ENCODE measurements around the gene PODNL1.
A peak's percentile ranks its signal among the peaks of the same experiment; 100 is the strongest.

The PODNL1 gene

GRCh38 chr19:13917888-13918406 lies 20.3 kb downstream of the PODNL1 start:
- Histone ChIP-seq H3K4me2 (ENCODE audit: low read length) (no peak overlapping the region), H3K4me3 (ENCODE audit: low read length) (no peak overlapping the region), H3K27me3 (ENCODE audit: control insufficient read depth, insufficient read depth, low read length) (no peaks in the 10 kb centered on the region), H3K9me3 (replicated peaks; ENCODE audit: low read length) (no peaks in the 10 kb centered on the region), H3K4me1 (ENCODE audit: control insufficient read depth, insufficient read depth, low read length) (no peaks in the 10 kb centered on the region), H3K9ac (ENCODE audit: low read depth, low read length) (no peak overlapping the region), H3K36me3 (ENCODE audit: insufficient read depth, low read length) (peaks cover 33% of the 10 kb centered on the region)

GRCh38 chr19:13914777-13915176 lies 23.4 kb downstream of the PODNL1 start:
- no peaks in the 10 kb centered on the region for H3K27me3 ChIP-seq (ENCODE audit: control insufficient read depth, insufficient read depth, low read length)
- H3K36me3 ChIP-seq (ENCODE audit: insufficient read depth, low read length), result peaks cover 14% of the 10 kb centered on the region
- no peaks in the 10 kb centered on the region for H3K4me1 ChIP-seq (ENCODE audit: control insufficient read depth, insufficient read depth, low read length)
- H3K4me2 ChIP-seq (ENCODE audit: low read length), result no peak overlapping the region
- H3K9me3 ChIP-seq (replicated peaks; ENCODE audit: low read length), result no peaks in the 10 kb centered on the region
- no peak overlapping the region for H3K4me3 ChIP-seq (ENCODE audit: low read length)
- H3K9ac ChIP-seq (ENCODE audit: low read depth, low read length), result no peak overlapping the region

- Histone ChIP-seq H3K9ac (ENCODE audit: low read depth, low read length) (no peak overlapping the region), H3K4me3 (ENCODE audit: low read length) (no peak overlapping the region), H3K27me3 (ENCODE audit: control insufficient read depth, insufficient read depth, low read length) (no peaks in the 10 kb centered on the region), H3K4me1 (ENCODE audit: control insufficient read depth, insufficient read depth, low read length) (no peaks in the 10 kb centered on the region), H3K4me2 (ENCODE audit: low read length) (no peak overlapping the region), H3K9me3 (replicated peaks; ENCODE audit: low read length) (no peaks in the 10 kb centered on the region), H3K36me3 (ENCODE audit: insufficient read depth, low read length) (peaks cover 15% of the 10 kb centered on the region)
These were observed 24.9 kb downstream of the PODNL1 start for GRCh38 chr19:13913352-13913751.

- Histone ChIP-seq H3K4me3 (ENCODE audit: low read length) (no peak overlapping the region), H3K9ac (ENCODE audit: low read depth, low read length) (no peak overlapping the region), H3K4me1 (ENCODE audit: control insufficient read depth, insufficient read depth, low read length) (peaks cover 9% of the 10 kb centered on the region), H3K4me2 (ENCODE audit: low read length) (no peak overlapping the region), H3K27me3 (ENCODE audit: control insufficient read depth, insufficient read depth, low read length) (no peaks in the 10 kb centered on the region), H3K9me3 (replicated peaks; ENCODE audit: low read length) (no peaks in the 10 kb centered on the region), H3K36me3 (ENCODE audit: insufficient read depth, low read length) (peaks cover 13% of the 10 kb centered on the region)
These were observed 28.8 kb downstream of the PODNL1 start for GRCh38 chr19:13909430-13909829.

GRCh38 chr19:13908674-13909073 lies 29.5 kb downstream of the PODNL1 start:
- Histone ChIP-seq H3K9me3 (replicated peaks; ENCODE audit: low read length) (no peaks in the 10 kb centered on the region), H3K4me1 (ENCODE audit: control insufficient read depth, insufficient read depth, low read length) (peaks cover 9% of the 10 kb centered on the region), H3K27me3 (ENCODE audit: control insufficient read depth, insufficient read depth, low read length) (no peaks in the 10 kb centered on the region), H3K4me2 (ENCODE audit: low read length) (no peak overlapping the region), H3K36me3 (ENCODE audit: insufficient read depth, low read length) (peaks cover 13% of the 10 kb centered on the region), H3K4me3 (ENCODE audit: low read length) (no peak overlapping the region), H3K9ac (ENCODE audit: low read depth, low read length) (no peak overlapping the region)

- Histone ChIP-seq H3K9me3 (replicated peaks; ENCODE audit: low read length) (no peaks in the 10 kb centered on the region), H3K36me3 (ENCODE audit: insufficient read depth, low read length) (peaks cover 6% of the 10 kb centered on the region), H3K9ac (ENCODE audit: low read depth, low read length) (no peak overlapping the region), H3K27me3 (ENCODE audit: control insufficient read depth, insufficient read depth, low read length) (no peaks in the 10 kb centered on the region), H3K4me2 (ENCODE audit: low read length) (peak overlapping the region; percentile 99), H3K4me1 (ENCODE audit: control insufficient read depth, insufficient read depth, low read length) (peaks cover 9% of the 10 kb centered on the region), H3K4me3 (ENCODE audit: low read length) (peak overlapping the region; percentile 81)
These were observed 31.3 kb downstream of the PODNL1 start for GRCh38 chr19:13906910-13907309.

GRCh38 chr19:13906521-13906904 lies 31.7 kb downstream of the PODNL1 start:
- H3K4me3 ChIP-seq (ENCODE audit: low read length), result peak overlapping the region; percentile 81
- H3K4me1 ChIP-seq (ENCODE audit: control insufficient read depth, insufficient read depth, low read length), result peaks cover 9% of the 10 kb centered on the region
- H3K27me3 ChIP-seq (ENCODE audit: control insufficient read depth, insufficient read depth, low read length), result no peaks in the 10 kb centered on the region
- peak overlapping the region; percentile 99 for H3K4me2 ChIP-seq (ENCODE audit: low read length)
- H3K9me3 ChIP-seq (replicated peaks; ENCODE audit: low read length), result no peaks in the 10 kb centered on the region
- H3K9ac ChIP-seq (ENCODE audit: low read depth, low read length), result peak overlapping the region; percentile 82
- peaks cover 6% of the 10 kb centered on the region for H3K36me3 ChIP-seq (ENCODE audit: insufficient read depth, low read length)

GRCh38 chr19:13905634-13906520 lies 32.3 kb downstream of the PODNL1 start, which contains the start of the genes BRME1 and CC2D1A:
BRME1 (minus strand) TSS chr19:13906117; CDS start chr19:13904892, 1,225 bp downstream.
CC2D1A (plus strand) TSS chr19:13906201; CDS start chr19:13906442, 241 bp downstream.
- no peaks in the 10 kb centered on the region for H3K9me3 ChIP-seq (replicated peaks; ENCODE audit: low read length)

GRCh38 chr19:13902993-13903555 lies 35.1 kb downstream of the PODNL1 start:
- Histone ChIP-seq H3K27me3 (ENCODE audit: control insufficient read depth, insufficient read depth, low read length) (no peaks in the 10 kb centered on the region), H3K36me3 (ENCODE audit: insufficient read depth, low read length) (no peaks in the 10 kb centered on the region), H3K9ac (ENCODE audit: low read depth, low read length) (no peak overlapping the region), H3K9me3 (replicated peaks; ENCODE audit: low read length) (no peaks in the 10 kb centered on the region), H3K4me1 (ENCODE audit: control insufficient read depth, insufficient read depth, low read length) (peaks cover 9% of the 10 kb centered on the region), H3K4me2 (ENCODE audit: low read length) (no peak overlapping the region), H3K4me3 (ENCODE audit: low read length) (no peak overlapping the region)

More at GRCh38 chr19:13905634-13906520, 32.3 kb downstream of the PODNL1 start, which contains the start of the genes BRME1 and CC2D1A:
- Histone ChIP-seq H3K9ac (ENCODE audit: low read depth, low read length) (peak within 1 kb of the TSS; percentile 82), H3K4me2 (ENCODE audit: low read length) (peak within 1 kb of the TSS; percentile 99), H3K4me1 (ENCODE audit: control insufficient read depth, insufficient read depth, low read length) (peaks cover 9% of the 10 kb centered on the region), H3K4me3 (ENCODE audit: low read length) (peak within 1 kb of the TSS; percentile 81), H3K36me3 (ENCODE audit: insufficient read depth, low read length) (peaks cover 6% of the 10 kb centered on the region), H3K27me3 (ENCODE audit: control insufficient read depth, insufficient read depth, low read length) (no peaks in the 10 kb centered on the region)

GRCh38 chr19:13899912-13900584 lies 38.2 kb downstream of the PODNL1 start:
- Histone ChIP-seq H3K36me3 (ENCODE audit: insufficient read depth, low read length) (no peaks in the 10 kb centered on the region), H3K9me3 (replicated peaks; ENCODE audit: low read length) (no peaks in the 10 kb centered on the region), H3K27me3 (ENCODE audit: control insufficient read depth, insufficient read depth, low read length) (no peaks in the 10 kb centered on the region), H3K4me1 (ENCODE audit: control insufficient read depth, insufficient read depth, low read length) (no peaks in the 10 kb centered on the region), H3K4me3 (ENCODE audit: low read length) (no peak overlapping the region), H3K4me2 (ENCODE audit: low read length) (no peak overlapping the region), H3K9ac (ENCODE audit: low read depth, low read length) (no peak overlapping the region)

GRCh38 chr19:13899393-13899792 lies 38.8 kb downstream of the PODNL1 start:
- H3K27me3 ChIP-seq (ENCODE audit: control insufficient read depth, insufficient read depth, low read length), result no peaks in the 10 kb centered on the region
- H3K4me3 ChIP-seq (ENCODE audit: low read length), result no peak overlapping the region
- no peaks in the 10 kb centered on the region for H3K9me3 ChIP-seq (replicated peaks; ENCODE audit: low read length)
- H3K4me1 ChIP-seq (ENCODE audit: control insufficient read depth, insufficient read depth, low read length), result no peaks in the 10 kb centered on the region
- no peak overlapping the region for H3K9ac ChIP-seq (ENCODE audit: low read depth, low read length)
- H3K36me3 ChIP-seq (ENCODE audit: insufficient read depth, low read length), result no peaks in the 10 kb centered on the region
- H3K4me2 ChIP-seq (ENCODE audit: low read length), result no peak overlapping the region

All from skeletal muscle satellite cell (primary cell).